Endothelial cell of umbilical vein (primary cell): Measurements from ENCODE around the gene PCDHGB4. TPM values are rescaled to one million over a fixed set of nuclear protein-coding genes. Genes with fewer than 3 reads are reported as not detected.
"Not testable (repeated sequence)": the region's sequence is repeated elsewhere in the genome, so short reads cannot be mapped to it uniquely, and the experiment has no call there.

Source experiments
- BruUV-seq: library from RNA; stranded (reverse); fragments of 400-500 nt; replicated peaks from 2 replicates; lab custom pipeline; 2021; lab: Mats Ljungman, UMichigan
- CTCF ChIA-PET: fragments of 300-600, 350-600 bp; sonication (Branson Sonifier 250); formaldehyde crosslinking; loops from one replicate; lab custom pipeline; 2021; ENCODE audit warnings: antibody characterized with exemption, inconsistent platforms; lab: Charles Lee
- POLR2A ChIA-PET: fragments of 300-600, 350-600 bp; sonication (Branson Sonifier 250); formaldehyde crosslinking; loops from one replicate; lab custom pipeline; 2021; ENCODE audit warnings: antibody characterized with exemption, inconsistent platforms; lab: Charles Lee
- DNase-seq: peaks from one replicate; pipeline ENCODE4 v3.0.0-alpha.2; 2011; ENCODE audit warnings: low read depth, low spot score
- FAIRE-seq: peaks from 2 replicates; lab custom pipeline; 2011; peaks lifted over from hg19 to GRCh38; lab: Jason Lieb, UNC
- H2AFZ ChIP-seq: 2 replicates; pipeline ENCODE4 v1.6.0; 2012; ENCODE audit warnings: low read depth, low read length, control low read depth, inconsistent platforms
- H3K27ac ChIP-seq: 2 replicates; pipeline ENCODE4 v1.5.1; 2011; ENCODE audit warnings: low read depth, mild to moderate bottlenecking, control low read depth, low read length, moderate library complexity; ENCODE audit not compliant: insufficient read depth
- H3K27me3 ChIP-seq, 2 experiments: 2 replicates each; pipeline versions ENCODE4 v1.6.0 to v1.6.1; 2011; ENCODE audit warnings: low read length in 2 of 2, mixed read lengths in 1 of 2; ENCODE audit not compliant: control insufficient read depth in 2 of 2, insufficient read depth in 2 of 2
- H3K36me3 ChIP-seq, 2 experiments: 2 replicates in 1 of 2; 3 replicates in 1 of 2; pipeline ENCODE4 v1.5.1; 2011; ENCODE audit warnings: low read length in 2 of 2, mild to moderate bottlenecking in 1 of 2, moderate library complexity in 1 of 2; ENCODE audit not compliant: control insufficient read depth in 2 of 2, insufficient read depth in 2 of 2; ENCODE audit errors: extremely low read depth in 1 of 2
- H3K4me1 ChIP-seq: 3 replicates; pipeline ENCODE4 v1.5.1; 2011; ENCODE audit warnings: mild to moderate bottlenecking, low read length; ENCODE audit not compliant: control insufficient read depth, insufficient read depth; ENCODE audit errors: extremely low read depth
- H3K4me2 ChIP-seq: 2 replicates; pipeline ENCODE4 v1.6.1; 2011; ENCODE audit warnings: low read length, control low read depth, mixed read lengths; ENCODE audit not compliant: insufficient read depth
- H3K4me3 ChIP-seq, 3 experiments: fragments of 200-600 bp in 1 of 3; sonication (generic), shearing (Covaris generic) in 1 of 3; replicated peaks in 1 of 3; 2 replicates each; pipeline ENCODE4 v1.5.1; 2011 to 2016; ENCODE audit warnings: control low read depth in 3 of 3, low read length in 3 of 3, mild to moderate bottlenecking in 2 of 3, inconsistent platforms in 1 of 3, low read depth in 1 of 3, moderate library complexity in 1 of 3; ENCODE audit not compliant: insufficient read depth in 1 of 3
- H3K79me2 ChIP-seq: 2 replicates; pipeline ENCODE4 v1.6.0; 2012; ENCODE audit warnings: low read length, inconsistent platforms; ENCODE audit not compliant: control insufficient read depth, insufficient read depth
- H3K9ac ChIP-seq: replicated peaks from 2 replicates; pipeline ENCODE3; 2011; ENCODE audit warnings: low read length, control low read depth; ENCODE audit not compliant: insufficient read depth; ENCODE audit errors: extremely low read depth
- H3K9me1 ChIP-seq: replicated peaks from 3 replicates; pipeline ENCODE4 v1.6.0; 2011; ENCODE audit warnings: mild to moderate bottlenecking, low read length; ENCODE audit not compliant: control insufficient read depth, insufficient read depth; ENCODE audit errors: extremely low read depth
- H3K9me3 ChIP-seq: replicated peaks from 2 replicates; pipeline ENCODE4 v1.5.1; 2012; ENCODE audit warnings: low read length, inconsistent platforms; ENCODE audit not compliant: control insufficient read depth, insufficient read depth
- H4K20me1 ChIP-seq: replicated peaks from 2 replicates; pipeline ENCODE3; 2011; ENCODE audit warnings: mild to moderate bottlenecking, low read length; ENCODE audit not compliant: control insufficient read depth, insufficient read depth; ENCODE audit errors: extremely low read depth
- EZH2 ChIP-seq: IDR thresholded peaks from 2 replicates; pipeline ENCODE4 v1.6.1; 2012; ENCODE audit warnings: borderline replicate concordance, low read depth, mild to moderate bottlenecking, moderate library complexity, low read length, inconsistent platforms; ENCODE audit not compliant: severe bottlenecking
- dilution Hi-C: fragments of 300-500 bp; cut with MboI; formaldehyde crosslinking; loops from one replicate; pipeline ENCODE4 v1.15.0; 2019; ENCODE audit warnings: low sequenced_read_pairs; ENCODE audit not compliant: extremely low pct_ligation_motif_present
- intact Hi-C: fragments of 100-400 bp; cut with micrococcal nuclease; formaldehyde crosslinking; loops from one replicate; pipeline ENCODE4 v1.10.0; 2022
- polyA plus RNA-seq, 4 experiments: library from polyadenylated mRNA; depleted of rRNA in 3 of 4; stranded (reverse) in 3 of 4; unstranded in 1 of 4; fragments of >200 nt; gene quantifications; 2 replicates each; pipeline versions ENCODE4 v1.2.1 to v1.2.3, GENCODE V29; 2011 to 2012; ENCODE audit warnings: missing spikeins in 1 of 4
- total RNA-seq: library from RNA; stranded (reverse); gene quantifications from 2 replicates; pipeline ENCODE4 v1.2.3, GENCODE V29; 2021
- TF ChIP-seq, protein P1 (sequence below), 2 donors: IDR thresholded peaks; 1 replicate in 1 of 2; 2 replicates in 1 of 2; pipeline ENCODE4 v1.5.1; 2011; ENCODE audit warnings: low read length in 2 of 2, mild to moderate bottlenecking in 2 of 2, moderate library complexity in 2 of 2, control low read depth in 1 of 2, inconsistent platforms in 1 of 2, low read depth in 1 of 2; ENCODE audit not compliant: insufficient read depth in 1 of 2; ENCODE audit errors: extremely low read depth in 1 of 2

Gene PCDHGB4
- total and polyA plus RNA-seq, 2 donors (not counting 3 experiments of a cell fraction or from before 2014, with no cell fraction given), result 6.5 to 6.9 TPM

DNA sequence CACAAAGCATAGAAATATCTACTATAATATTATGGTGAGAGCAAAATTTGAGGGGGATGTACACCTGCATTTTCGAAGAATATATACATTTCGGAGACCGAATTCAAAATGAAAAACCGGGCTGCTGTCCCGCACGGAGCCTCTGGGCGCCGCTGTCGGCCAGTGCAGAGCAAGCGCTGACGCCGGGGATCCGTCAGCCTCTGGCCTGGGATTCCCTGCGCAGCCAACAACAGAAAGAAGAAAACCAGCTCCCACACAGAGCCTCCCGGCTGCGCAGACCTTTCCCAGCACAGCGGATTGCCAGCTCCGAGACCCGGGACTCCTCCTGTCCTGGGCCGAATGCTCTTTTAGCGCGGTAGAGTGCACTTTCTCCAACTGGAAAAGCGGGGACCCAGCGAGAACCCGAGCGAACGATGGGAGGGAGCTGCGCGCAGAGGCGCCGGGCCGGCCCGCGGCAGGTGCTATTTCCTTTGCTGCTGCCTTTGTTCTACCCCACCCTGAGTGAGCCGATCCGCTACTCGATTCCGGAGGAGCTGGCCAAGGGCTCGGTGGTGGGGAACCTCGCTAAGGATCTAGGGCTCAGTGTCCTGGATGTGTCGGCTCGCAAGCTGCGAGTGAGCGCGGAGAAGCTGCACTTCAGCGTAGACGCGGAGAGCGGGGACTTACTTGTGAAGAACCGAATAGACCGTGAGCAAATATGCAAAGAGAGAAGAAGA, 20.4 kb downstream of the PCDHGB4 start, which contains the start of gene PCDHGB6:
TSS of gene PCDHGB6 (plus strand) at position 232 of the 716 bp plus-strand sequence. CDS start at position 414, 182 bp downstream.
- H3K79me2 ChIP-seq, intact Hi-C loops, H3K9me1 ChIP-seq, H3K27ac ChIP-seq, H3K36me3 ChIP-seq, dilution Hi-C loops, H3K9me3 ChIP-seq, H3K4me1 ChIP-seq, POLR2A ChIA-PET, H4K20me1 ChIP-seq, H3K9ac ChIP-seq: not testable (repeated sequence)
- peak; percentile 26 for TF ChIP-seq EZH2
- TF ChIP-seq, protein P1, sequence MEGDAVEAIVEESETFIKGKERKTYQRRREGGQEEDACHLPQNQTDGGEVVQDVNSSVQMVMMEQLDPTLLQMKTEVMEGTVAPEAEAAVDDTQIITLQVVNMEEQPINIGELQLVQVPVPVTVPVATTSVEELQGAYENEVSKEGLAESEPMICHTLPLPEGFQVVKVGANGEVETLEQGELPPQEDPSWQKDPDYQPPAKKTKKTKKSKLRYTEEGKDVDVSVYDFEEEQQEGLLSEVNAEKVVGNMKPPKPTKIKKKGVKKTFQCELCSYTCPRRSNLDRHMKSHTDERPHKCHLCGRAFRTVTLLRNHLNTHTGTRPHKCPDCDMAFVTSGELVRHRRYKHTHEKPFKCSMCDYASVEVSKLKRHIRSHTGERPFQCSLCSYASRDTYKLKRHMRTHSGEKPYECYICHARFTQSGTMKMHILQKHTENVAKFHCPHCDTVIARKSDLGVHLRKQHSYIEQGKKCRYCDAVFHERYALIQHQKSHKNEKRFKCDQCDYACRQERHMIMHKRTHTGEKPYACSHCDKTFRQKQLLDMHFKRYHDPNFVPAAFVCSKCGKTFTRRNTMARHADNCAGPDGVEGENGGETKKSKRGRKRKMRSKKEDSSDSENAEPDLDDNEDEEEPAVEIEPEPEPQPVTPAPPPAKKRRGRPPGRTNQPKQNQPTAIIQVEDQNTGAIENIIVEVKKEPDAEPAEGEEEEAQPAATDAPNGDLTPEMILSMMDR (IDR thresholded peaks at IDR 0.05; ENCODE audit: extremely low read depth in 1 of 2, insufficient read depth in 1 of 2, low read depth in 1 of 2, low read length in 2 of 2), result peak; percentile 72 to 74
- Histone ChIP-seq H3K27me3 (peaks cover 53 to 80% of the 10 kb centered on the region in 2 experiments), H2AFZ (peak within 1 kb of the TSS; percentile 50), H3K4me3 (peak within 1 kb of the TSS in 2 of 3 experiments; percentile 25 to 32), H3K4me2 (peak within 1 kb of the TSS; percentile 66)
- FAIRE-seq, result peak; percentile 73
- peak; percentile 39 for DNase-seq
- CTCF ChIA-PET, result interaction anchor here (0.6 to 4.3 kb wide), 26 partner anchors 10 to 160 kb away, joined by 3 to 58 read pairs (median 4); partner anchors contain the start of genes PCDHGA1, PCDHGA11, PCDHGA12 and PCDHGA4
- BruUV-seq, result TSS peak; percentile 18
